Measurements from ENCODE around the gene CMBL. TPM values are rescaled to one million over a fixed set of nuclear protein-coding genes. Genes with fewer than 3 reads are reported as not detected.

CMBL gene
- total RNA-seq, 3 donors from 2014 or later, result 8.2 to 9.4 (median 9.2) TPM

DNA sequence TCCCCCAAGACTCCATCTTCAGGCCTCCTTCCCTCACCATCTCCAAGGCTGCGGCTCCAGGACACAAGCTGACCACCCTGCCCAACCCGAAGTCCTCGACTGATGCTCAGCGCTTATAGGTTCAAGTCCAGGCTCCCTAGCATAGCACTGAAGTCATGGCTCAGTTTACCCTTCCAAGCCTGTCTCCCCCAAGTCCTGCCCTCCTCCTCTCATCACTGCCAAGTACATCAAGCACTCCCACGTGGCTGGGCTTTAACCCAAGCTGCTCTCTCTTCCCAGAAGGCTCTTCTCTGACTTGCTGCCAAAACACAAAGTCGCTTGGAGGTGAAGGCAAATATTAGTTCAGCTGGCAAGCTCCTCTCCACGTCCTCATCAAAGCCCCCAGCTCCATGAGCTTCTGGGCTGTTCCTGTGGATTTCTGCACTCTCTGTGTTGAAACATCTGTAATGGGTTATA is 23.7 kb upstream of the CMBL start:
- H3K27me3 ChIP-seq, result no peaks in the 10 kb centered on the region
- peak; percentile 45 to 69 for DNase-seq (ENCODE audit: low spot score in 2 of 2)
- no peak for TF ChIP-seq POLR2A (IDR thresholded peaks at IDR 0.05)
- TF ChIP-seq, protein P1, sequence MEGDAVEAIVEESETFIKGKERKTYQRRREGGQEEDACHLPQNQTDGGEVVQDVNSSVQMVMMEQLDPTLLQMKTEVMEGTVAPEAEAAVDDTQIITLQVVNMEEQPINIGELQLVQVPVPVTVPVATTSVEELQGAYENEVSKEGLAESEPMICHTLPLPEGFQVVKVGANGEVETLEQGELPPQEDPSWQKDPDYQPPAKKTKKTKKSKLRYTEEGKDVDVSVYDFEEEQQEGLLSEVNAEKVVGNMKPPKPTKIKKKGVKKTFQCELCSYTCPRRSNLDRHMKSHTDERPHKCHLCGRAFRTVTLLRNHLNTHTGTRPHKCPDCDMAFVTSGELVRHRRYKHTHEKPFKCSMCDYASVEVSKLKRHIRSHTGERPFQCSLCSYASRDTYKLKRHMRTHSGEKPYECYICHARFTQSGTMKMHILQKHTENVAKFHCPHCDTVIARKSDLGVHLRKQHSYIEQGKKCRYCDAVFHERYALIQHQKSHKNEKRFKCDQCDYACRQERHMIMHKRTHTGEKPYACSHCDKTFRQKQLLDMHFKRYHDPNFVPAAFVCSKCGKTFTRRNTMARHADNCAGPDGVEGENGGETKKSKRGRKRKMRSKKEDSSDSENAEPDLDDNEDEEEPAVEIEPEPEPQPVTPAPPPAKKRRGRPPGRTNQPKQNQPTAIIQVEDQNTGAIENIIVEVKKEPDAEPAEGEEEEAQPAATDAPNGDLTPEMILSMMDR (IDR thresholded peaks at IDR 0.05), result no peak
- TF ChIP-seq POLR2AphosphoS5 (IDR thresholded peaks at IDR 0.05), result peak in 1 of 3 donors; percentile 38
- peaks cover 0 to 5% of the 10 kb centered on the region in 2 donors for H3K4me1 ChIP-seq
- H3K27ac ChIP-seq, result peak overlapping the region in 1 of 2 donors; percentile 71
- no peaks in the 10 kb centered on the region for H3K36me3 ChIP-seq
- no peaks in the 10 kb centered on the region for H3K9me3 ChIP-seq
- intact Hi-C loops (cut with DNase I; ENCODE audit: low total_unique reads), result no loop called here
- H3K4me3 ChIP-seq, result no peak overlapping the region

- Histone ChIP-seq H3K36me3 (no peaks in the 10 kb centered on the region), H3K4me3 (peak overlapping the region in 1 of 3 donors; percentile 15), H3K4me1 (peaks cover 0 to 5% of the 10 kb centered on the region in 2 donors), H3K9me3 (no peaks in the 10 kb centered on the region), H3K27ac (peak overlapping the region in 1 of 2 donors; percentile 71), H3K27me3 (no peaks in the 10 kb centered on the region)
- DNase-seq (ENCODE audit: low spot score in 2 of 2), result no peak
- no peak for TF ChIP-seq POLR2A (IDR thresholded peaks at IDR 0.05)
- TF ChIP-seq POLR2AphosphoS5 (IDR thresholded peaks at IDR 0.05), result no peak
- TF ChIP-seq, protein P1 (IDR thresholded peaks at IDR 0.05), result no peak
- intact Hi-C loops (cut with DNase I; ENCODE audit: low total_unique reads), result no loop called here
Measured at GRCh38 chr5:10330511-10331230, 23.0 kb upstream of the CMBL start.

- H3K27ac ChIP-seq, result peak overlapping the region in 1 of 2 donors; percentile 72
- H3K4me1 ChIP-seq, result peaks cover 0 to 5% of the 10 kb centered on the region in 2 donors
- intact Hi-C loops (cut with DNase I; ENCODE audit: low total_unique reads), result no loop called here
- no peaks in the 10 kb centered on the region for H3K27me3 ChIP-seq
- peak overlapping the region in 1 of 3 donors; percentile 15 for H3K4me3 ChIP-seq
- H3K36me3 ChIP-seq, result no peaks in the 10 kb centered on the region
- TF ChIP-seq, protein P1 (IDR thresholded peaks at IDR 0.05), result no peak
- TF ChIP-seq POLR2A (IDR thresholded peaks at IDR 0.05) (no peak), POLR2AphosphoS5 (IDR thresholded peaks at IDR 0.05) (peak in 1 of 3 donors; percentile 45)
- H3K9me3 ChIP-seq, result no peaks in the 10 kb centered on the region
- DNase-seq (ENCODE audit: low spot score in 2 of 2), result no peak
Measured at GRCh38 chr5:10329820-10330481, 22.2 kb upstream of the CMBL start.

- H3K36me3 ChIP-seq, result no peaks in the 10 kb centered on the region
- intact Hi-C loops (cut with DNase I; ENCODE audit: low total_unique reads), result no loop called here
- no peaks in the 10 kb centered on the region for H3K9me3 ChIP-seq
- no peaks in the 10 kb centered on the region for H3K27me3 ChIP-seq
- TF ChIP-seq POLR2A (IDR thresholded peaks at IDR 0.05), result no peak
- TF ChIP-seq, protein P1 (IDR thresholded peaks at IDR 0.05), result no peak
- no peak for TF ChIP-seq POLR2AphosphoS5 (IDR thresholded peaks at IDR 0.05)
- peaks cover 0 to 5% of the 10 kb centered on the region in 2 donors for H3K4me1 ChIP-seq
- peak overlapping the region in 1 of 2 donors; percentile 72 for H3K27ac ChIP-seq
- H3K4me3 ChIP-seq, result no peak overlapping the region
- no peak for DNase-seq (ENCODE audit: low spot score in 2 of 2)
Measured at GRCh38 chr5:10329446-10329819, 21.7 kb upstream of the CMBL start.

GRCh38 chr5:10328323-10328722 is 20.6 kb upstream of the CMBL start:
- TF ChIP-seq, protein P1 (IDR thresholded peaks at IDR 0.05), result no peak
- no peak for TF ChIP-seq POLR2AphosphoS5 (IDR thresholded peaks at IDR 0.05)
- TF ChIP-seq POLR2A (IDR thresholded peaks at IDR 0.05), result no peak
- H3K36me3 ChIP-seq, result no peaks in the 10 kb centered on the region
- no peak for DNase-seq (ENCODE audit: low spot score in 2 of 2)
- intact Hi-C loops (cut with DNase I; ENCODE audit: low total_unique reads), result no loop called here
- no peaks in the 10 kb centered on the region for H3K9me3 ChIP-seq
- H3K4me3 ChIP-seq, result no peak overlapping the region
- H3K27ac ChIP-seq, result no peak overlapping the region
- H3K4me1 ChIP-seq, result peaks cover 0 to 5% of the 10 kb centered on the region in 2 donors
- H3K27me3 ChIP-seq, result no peaks in the 10 kb centered on the region
